CD4-positive, CD25-positive, alpha-beta regulatory T cell (primary cell): Measurements from ENCODE around the gene CLEC11A. TPM values are rescaled to one million over a fixed set of nuclear protein-coding genes. Genes with fewer than 3 reads are reported as not detected.

Experiments used
- ATAC-seq, 2 donors: fragments of 150-1000 bp; cut with Tn5 transposase; one replicate each; pipeline ENCODE4 v1.10.0; 2021; ENCODE audit warnings: low read depth in 2 of 2, moderate number of reproducible peaks in 2 of 2, moderate library complexity in 1 of 2
- DNase-seq, 3 donors: peaks; one replicate each; pipeline versions ENCODE4 v3.0.0 to v3.0.0-alpha.2; 2012 to 2022; ENCODE audit warnings: mixed read lengths in 1 of 3
- H3K27ac ChIP-seq: one replicate; pipeline ENCODE4 v1.7.0; 2013; ENCODE audit warnings: mild to moderate bottlenecking, low read length; ENCODE audit not compliant: insufficient read depth, poor library complexity, severe bottlenecking
- H3K27me3 ChIP-seq: one replicate; pipeline ENCODE4 v1.7.0; 2013; ENCODE audit warnings: low read length; ENCODE audit not compliant: control insufficient read depth, insufficient read depth
- H3K36me3 ChIP-seq: one replicate; pipeline ENCODE4 v1.7.0; 2013; ENCODE audit warnings: mild to moderate bottlenecking, low read length, moderate library complexity; ENCODE audit not compliant: control insufficient read depth, insufficient read depth
- H3K4me1 ChIP-seq: 2 replicates; pipeline ENCODE4 v1.7.0; 2013; ENCODE audit warnings: mild to moderate bottlenecking, low read length; ENCODE audit not compliant: insufficient read depth, control insufficient read depth, poor library complexity, severe bottlenecking
- H3K4me3 ChIP-seq: one replicate; pipeline ENCODE4 v1.7.0; 2013; ENCODE audit warnings: low read depth, mild to moderate bottlenecking, low read length, moderate library complexity
- H3K9me3 ChIP-seq, 2 experiments: 1 replicate in 1 of 2; 2 replicates in 1 of 2; pipeline ENCODE4 v1.7.0; 2013; ENCODE audit warnings: low read length in 2 of 2, mild to moderate bottlenecking in 1 of 2, moderate library complexity in 1 of 2; ENCODE audit not compliant: control insufficient read depth in 2 of 2
- H3K27ac Mint-ChIP-seq, 3 donors: one replicate each; pipeline ENCODE4 v1.8.0; 2020 to 2022; ENCODE audit warnings: mild to moderate bottlenecking in 3 of 3, mixed read lengths in 3 of 3, moderate library complexity in 2 of 3
- H3K27me3 Mint-ChIP-seq: one replicate; pipeline ENCODE4 v1.8.0; 2022; ENCODE audit warnings: mild to moderate bottlenecking, mixed read lengths
- H3K36me3 Mint-ChIP-seq: one replicate; pipeline ENCODE4 v1.8.0; 2020; ENCODE audit warnings: mixed read lengths
- H3K4me1 Mint-ChIP-seq, 4 donors: one replicate each; pipeline ENCODE4 v1.8.0; 2020 to 2022; ENCODE audit warnings: mixed read lengths in 4 of 4, mild to moderate bottlenecking in 1 of 4
- H3K4me3 Mint-ChIP-seq, 4 donors: one replicate each; pipeline ENCODE4 v1.8.0; 2020 to 2022; ENCODE audit warnings: mild to moderate bottlenecking in 4 of 4, mixed read lengths in 4 of 4, moderate library complexity in 3 of 4
- H3K9me3 Mint-ChIP-seq, 7 donors: one replicate each; pipeline ENCODE4 v1.8.0; 2020 to 2022; ENCODE audit warnings: mixed read lengths in 7 of 7, mild to moderate bottlenecking in 3 of 7, moderate library complexity in 2 of 7
- polyA plus RNA-seq, 4 donors: library from polyadenylated mRNA; unstranded; fragments of 300-500 nt; fragmentation: Illumina TruSeq; gene quantifications; one replicate each; pipeline ENCODE4 v1.2.3, GENCODE V29; 2021
- total RNA-seq: library from RNA; stranded (reverse); gene quantifications from one replicate; pipeline ENCODE4 v1.2.3, GENCODE V29; 2022

CLEC11A gene
- total and polyA plus RNA-seq, 5 donors from 2014 or later: 0.22 to 1.2 (median 0.58) TPM

DNA sequence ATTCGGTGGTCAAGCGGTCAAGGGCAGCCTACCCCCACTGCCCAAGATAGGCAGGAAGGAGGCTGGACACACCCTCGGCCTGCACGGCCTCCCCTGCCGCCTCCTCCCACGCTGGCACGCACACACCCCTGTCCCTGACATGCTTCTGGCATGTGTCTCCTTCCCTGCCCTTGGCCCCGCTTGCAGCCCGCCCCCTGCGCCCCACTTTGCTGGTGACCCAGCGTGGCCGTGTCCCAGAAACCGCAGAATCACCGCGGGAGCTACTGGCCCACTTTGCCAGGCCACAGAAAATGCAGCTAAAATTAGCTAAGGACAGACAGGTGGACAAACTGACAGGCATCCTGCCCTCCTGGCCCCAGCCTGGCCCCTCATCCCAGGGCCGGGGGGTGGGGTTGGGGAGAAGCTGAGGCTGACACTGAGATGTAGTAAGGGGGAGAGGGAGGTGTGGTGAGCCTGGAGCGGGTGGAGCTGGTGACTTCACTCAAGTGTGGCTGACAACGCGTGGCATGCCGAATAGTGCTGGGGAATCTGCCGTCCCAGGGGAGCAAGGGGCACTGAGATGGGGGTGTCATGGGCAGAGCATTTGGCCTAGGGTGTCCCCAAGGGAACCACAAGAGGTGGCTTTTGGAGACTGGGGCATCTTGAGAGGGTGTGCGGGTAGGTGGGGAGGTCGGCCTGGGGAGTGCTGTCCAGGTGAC lies 6.0 kb upstream of the CLEC11A start:
- peaks cover 59% of the 10 kb centered on the region for H3K27me3 Mint-ChIP-seq
- H3K9me3 ChIP-seq: no peaks in the 10 kb centered on the region
- H3K27ac Mint-ChIP-seq: no peak overlapping the region
- H3K9me3 Mint-ChIP-seq: peaks cover 0 to 8% (median 1%) of the 10 kb centered on the region in 7 donors
- H3K4me3 Mint-ChIP-seq: peak overlapping the region in 2 of 4 donors; percentile 41 to 68
- ATAC-seq (no peak), DNase-seq (no peak)
- H3K36me3 Mint-ChIP-seq: no peaks in the 10 kb centered on the region
- H3K27ac ChIP-seq: no peak overlapping the region
- H3K36me3 ChIP-seq: no peaks in the 10 kb centered on the region
- H3K4me1 ChIP-seq: no peaks in the 10 kb centered on the region
- H3K4me1 Mint-ChIP-seq: peaks cover 0 to 21% (median 4%) of the 10 kb centered on the region in 4 donors
- peaks cover 4% of the 10 kb centered on the region for H3K27me3 ChIP-seq
- H3K4me3 ChIP-seq: no peak overlapping the region

DNA sequence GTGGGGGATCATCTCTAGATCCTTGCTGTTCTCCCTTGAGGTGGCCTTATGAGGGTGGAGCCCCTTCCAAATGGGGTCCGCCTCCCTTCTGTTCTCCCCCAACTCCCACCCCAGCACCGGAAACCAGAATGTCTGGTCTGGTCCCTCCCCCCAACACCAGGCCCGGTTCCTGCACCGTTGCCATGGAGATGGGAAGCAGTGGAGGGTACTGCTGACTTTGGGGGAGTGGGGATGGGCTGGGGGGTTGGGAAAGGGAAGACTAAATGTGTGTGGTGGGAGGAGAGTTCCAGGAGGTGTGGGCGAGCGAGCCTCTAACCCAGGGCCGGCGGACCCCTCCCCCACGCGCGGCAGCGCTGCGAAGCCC lies 5.3 kb upstream of the CLEC11A start:
- Histone ChIP-seq H3K9me3 (no peaks in the 10 kb centered on the region), H3K27ac (no peak overlapping the region), H3K4me3 (no peak overlapping the region), H3K27me3 (peaks cover 4% of the 10 kb centered on the region), H3K36me3 (no peaks in the 10 kb centered on the region), H3K4me1 (no peaks in the 10 kb centered on the region)
- ATAC-seq (no peak), DNase-seq (no peak)
- H3K9me3 Mint-ChIP-seq: peaks cover 0 to 10% (median 1%) of the 10 kb centered on the region in 7 donors
- H3K27me3 Mint-ChIP-seq: peaks cover 58% of the 10 kb centered on the region
- H3K4me1 Mint-ChIP-seq: peaks cover 0 to 23% (median 4%) of the 10 kb centered on the region in 4 donors
- H3K27ac Mint-ChIP-seq: no peak overlapping the region
- no peak overlapping the region for H3K4me3 Mint-ChIP-seq
- H3K36me3 Mint-ChIP-seq: no peaks in the 10 kb centered on the region

DNA sequence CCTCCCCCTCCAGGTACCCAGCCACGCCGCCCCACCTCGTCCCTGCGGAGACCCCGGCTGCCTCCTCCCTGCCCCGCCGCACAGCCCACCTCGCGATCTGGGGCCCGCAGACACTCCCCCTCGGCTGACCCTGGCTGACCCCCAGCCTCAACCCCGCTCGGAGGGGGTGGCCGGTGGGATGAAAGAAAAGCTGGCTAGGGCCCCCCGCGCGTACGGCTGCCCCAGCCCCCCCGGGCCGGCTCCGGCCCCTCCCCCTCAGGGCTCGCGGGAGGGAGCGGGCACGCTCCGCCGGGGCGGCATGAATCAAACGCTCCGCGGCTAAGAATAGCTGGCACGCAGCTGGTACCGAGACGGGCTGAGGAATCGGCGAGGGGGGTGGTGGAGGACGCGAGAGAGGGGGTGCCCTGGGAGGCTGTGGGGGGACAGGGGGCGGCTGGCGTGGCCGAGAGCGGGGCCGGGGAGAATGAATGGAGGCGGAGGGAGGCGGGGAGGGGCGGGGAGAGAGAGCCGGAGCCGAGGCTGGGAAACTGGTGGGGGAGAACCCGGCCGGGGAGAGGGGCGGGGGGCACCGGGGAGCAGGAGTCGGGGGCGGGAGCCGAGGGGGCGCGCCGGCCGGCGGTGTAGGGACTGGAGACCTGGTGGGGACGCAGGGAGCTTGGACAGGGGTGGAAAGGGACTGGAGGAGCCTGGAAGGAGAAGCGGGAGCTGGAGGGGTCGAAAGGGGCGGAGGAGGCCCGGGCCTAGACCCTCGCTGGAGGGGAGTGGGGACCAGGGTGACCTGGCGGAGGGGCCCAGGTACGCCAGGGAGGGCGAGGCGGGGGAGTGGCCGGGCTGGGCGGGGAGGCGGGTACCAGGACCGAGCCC lies 4.7 kb upstream of the CLEC11A start:
- H3K27me3 Mint-ChIP-seq: peaks cover 62% of the 10 kb centered on the region
- no peak for ATAC-seq

DNA sequence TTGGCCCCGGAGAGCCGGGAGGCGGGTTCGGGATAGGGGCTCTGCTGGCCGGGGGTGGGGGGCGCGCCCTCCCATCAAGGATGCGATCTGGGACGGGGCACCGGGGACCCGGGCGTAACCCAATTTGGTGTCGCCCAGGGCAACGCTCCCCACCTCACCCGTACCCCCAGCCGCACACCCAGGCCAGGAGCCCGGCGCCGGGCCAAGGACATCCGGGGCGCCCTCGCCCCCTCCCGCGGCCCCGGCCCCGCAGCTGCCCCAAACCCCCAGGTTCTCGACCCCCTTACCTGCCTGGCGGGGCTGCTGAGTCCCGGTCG lies 4.1 kb upstream of the CLEC11A start:
- no peak overlapping the region for H3K4me3 Mint-ChIP-seq
- H3K27me3 ChIP-seq: peaks cover 4% of the 10 kb centered on the region
- no peak for DNase-seq

More for the DNA sequence above, 4.7 kb upstream of the CLEC11A start:
- no peaks in the 10 kb centered on the region for H3K36me3 ChIP-seq
- H3K4me1 Mint-ChIP-seq: peaks cover 0 to 24% (median 4%) of the 10 kb centered on the region in 4 donors
- peaks cover 0 to 12% (median 1%) of the 10 kb centered on the region in 7 donors for H3K9me3 Mint-ChIP-seq
- DNase-seq: no peak
- H3K27ac Mint-ChIP-seq: no peak overlapping the region
- no peaks in the 10 kb centered on the region for H3K9me3 ChIP-seq
- H3K4me3 ChIP-seq: no peak overlapping the region
- no peak overlapping the region for H3K27ac ChIP-seq
- H3K4me3 Mint-ChIP-seq: no peak overlapping the region
- no peaks in the 10 kb centered on the region for H3K36me3 Mint-ChIP-seq
- no peaks in the 10 kb centered on the region for H3K4me1 ChIP-seq
- peaks cover 4% of the 10 kb centered on the region for H3K27me3 ChIP-seq

DNA sequence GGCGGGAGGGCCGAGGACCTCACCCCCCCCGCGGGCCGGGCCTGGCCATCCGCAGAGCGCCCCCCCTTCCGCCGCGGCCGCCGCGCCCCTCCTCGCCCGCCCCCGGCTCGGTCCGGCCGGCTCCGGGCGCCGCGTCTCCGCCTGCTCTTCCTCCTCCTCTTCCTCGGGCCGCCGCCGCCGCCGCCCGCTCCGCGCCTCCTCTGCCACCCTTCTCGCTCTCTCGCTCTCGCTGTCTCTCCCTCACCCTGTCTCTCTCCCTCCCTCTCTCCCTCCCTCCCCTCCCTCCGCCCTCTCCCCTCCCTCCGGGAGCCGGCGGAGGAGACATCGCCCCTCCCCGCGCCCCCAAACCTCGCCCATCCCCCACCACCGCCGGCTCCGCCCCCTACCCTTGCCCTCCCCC lies 3.6 kb upstream of the CLEC11A start, which contains the start of gene SHANK1:
Gene SHANK1, minus strand, starts transcription at position 237 of the 400 bp plus-strand sequence. CDS start 2,883 bp downstream, outside the sequence.
- Mint-ChIP-seq H3K36me3 (no peaks in the 10 kb centered on the region), H3K9me3 (peaks cover 0 to 12% (median 1%) of the 10 kb centered on the region in 7 donors), H3K27ac (no peak within 1 kb of the TSS), H3K4me1 (peaks cover 0 to 30% (median 4%) of the 10 kb centered on the region in 4 donors), H3K4me3 (peak within 1 kb of the TSS in 3 of 4 donors; percentile 5 to 65 (median 32)), H3K27me3 (peaks cover 66% of the 10 kb centered on the region)
- DNase-seq: no peak
- no peak within 1 kb of the TSS for H3K4me3 ChIP-seq
- no peak for ATAC-seq
- no peaks in the 10 kb centered on the region for H3K9me3 ChIP-seq
- peaks cover 4% of the 10 kb centered on the region for H3K27me3 ChIP-seq
- peaks cover 6% of the 10 kb centered on the region for H3K4me1 ChIP-seq
- no peak within 1 kb of the TSS for H3K27ac ChIP-seq
- H3K36me3 ChIP-seq: no peaks in the 10 kb centered on the region

More for the DNA sequence above, 4.1 kb upstream of the CLEC11A start:
- no peaks in the 10 kb centered on the region for H3K36me3 ChIP-seq
- peaks cover 0 to 28% (median 4%) of the 10 kb centered on the region in 4 donors for H3K4me1 Mint-ChIP-seq
- H3K9me3 ChIP-seq: no peaks in the 10 kb centered on the region
- H3K9me3 Mint-ChIP-seq: peaks cover 0 to 12% (median 1%) of the 10 kb centered on the region in 7 donors
- no peak for ATAC-seq
- H3K36me3 Mint-ChIP-seq: no peaks in the 10 kb centered on the region
- no peak overlapping the region for H3K4me3 ChIP-seq
- peaks cover 1% of the 10 kb centered on the region for H3K4me1 ChIP-seq
- no peak overlapping the region for H3K27ac ChIP-seq
- H3K27me3 Mint-ChIP-seq: peaks cover 67% of the 10 kb centered on the region
- no peak overlapping the region for H3K27ac Mint-ChIP-seq

DNA sequence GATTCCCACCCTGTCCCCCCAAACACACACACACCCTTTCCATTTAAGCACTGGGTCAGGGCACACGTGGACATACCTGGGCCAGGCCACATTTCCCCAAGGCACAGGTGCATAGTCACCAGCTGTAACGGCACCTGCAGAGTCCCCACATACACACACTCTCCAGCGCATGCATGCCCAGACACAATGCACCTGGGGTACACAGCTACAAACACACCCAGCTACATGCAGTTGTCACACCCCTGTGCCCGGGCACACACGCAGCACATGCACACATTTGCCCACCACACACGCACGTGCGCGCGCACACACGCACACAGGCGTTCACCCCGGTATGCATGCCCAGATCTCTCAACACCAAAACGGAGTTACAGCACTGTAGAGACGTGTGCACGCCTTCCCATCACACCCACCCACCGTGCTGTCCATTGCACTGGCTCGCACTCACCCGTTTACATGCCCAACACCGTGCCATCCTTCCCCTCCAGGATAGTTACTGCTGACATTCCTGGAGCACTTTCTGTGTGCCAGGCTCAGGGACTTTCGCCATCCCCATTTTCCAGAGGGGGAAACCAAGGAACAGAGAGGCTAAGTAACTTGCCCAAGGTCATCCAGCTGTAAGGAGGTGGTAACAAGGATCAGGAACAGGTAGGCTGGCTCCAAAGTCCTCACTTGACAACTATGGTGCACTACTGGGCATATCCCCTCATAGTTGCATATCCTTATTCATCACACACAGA lies 2.8 kb upstream of the CLEC11A start:
- Histone ChIP-seq H3K36me3 (no peaks in the 10 kb centered on the region), H3K27me3 (peaks cover 4% of the 10 kb centered on the region), H3K27ac (no peak overlapping the region), H3K4me1 (peaks cover 14% of the 10 kb centered on the region), H3K4me3 (no peak overlapping the region), H3K9me3 (no peaks in the 10 kb centered on the region)
- Mint-ChIP-seq H3K27ac (no peak overlapping the region), H3K9me3 (peaks cover 0 to 12% (median 1%) of the 10 kb centered on the region in 7 donors), H3K4me3 (peak overlapping the region in 3 of 4 donors; percentile 5 to 65 (median 32)), H3K36me3 (no peaks in the 10 kb centered on the region), H3K27me3 (peaks cover 66% of the 10 kb centered on the region), H3K4me1 (peaks cover 0 to 33% (median 4%) of the 10 kb centered on the region in 4 donors)
- no peak for ATAC-seq
- no peak for DNase-seq

DNA sequence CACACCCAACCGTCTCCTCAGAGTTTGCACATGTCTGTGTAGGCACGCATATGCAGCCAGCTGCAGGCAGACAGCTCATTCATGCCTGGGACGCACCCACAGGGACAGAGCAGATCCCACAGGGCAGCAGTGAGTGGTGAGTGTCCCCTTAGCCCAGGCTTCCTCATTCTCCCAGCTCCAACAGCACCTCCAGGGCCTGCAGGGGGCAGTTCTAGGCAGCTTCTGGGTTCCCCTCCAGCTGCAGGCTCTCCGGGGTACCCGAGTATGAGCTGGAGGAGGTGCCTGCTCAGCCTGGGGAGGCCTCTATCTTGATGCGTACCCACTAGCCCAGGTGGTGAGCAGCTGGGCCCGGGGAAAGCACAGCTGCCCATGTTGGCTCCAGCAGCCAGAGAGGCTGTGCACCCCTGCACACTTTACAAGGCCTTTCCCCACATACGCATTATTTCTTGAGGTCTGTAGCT lies 2.2 kb upstream of the CLEC11A start:
- H3K27me3 ChIP-seq: peaks cover 4% of the 10 kb centered on the region
- ATAC-seq: no peak

More for the DNA sequence above, 2.2 kb upstream of the CLEC11A start:
- no peak for DNase-seq
- H3K4me1 ChIP-seq: peaks cover 19% of the 10 kb centered on the region
- H3K27ac Mint-ChIP-seq: no peak overlapping the region
- H3K4me3 Mint-ChIP-seq: peak overlapping the region in 2 of 4 donors; percentile 32 to 65
- peaks cover 0 to 12% (median 1%) of the 10 kb centered on the region in 7 donors for H3K9me3 Mint-ChIP-seq
- H3K4me1 Mint-ChIP-seq: peaks cover 0 to 39% (median 4%) of the 10 kb centered on the region in 4 donors
- H3K36me3 Mint-ChIP-seq: no peaks in the 10 kb centered on the region
- no peak overlapping the region for H3K27ac ChIP-seq
- no peak overlapping the region for H3K4me3 ChIP-seq
- peaks cover 66% of the 10 kb centered on the region for H3K27me3 Mint-ChIP-seq
- H3K36me3 ChIP-seq: no peaks in the 10 kb centered on the region
- H3K9me3 ChIP-seq: no peaks in the 10 kb centered on the region
